GM23248 (cell line): ENCODE data around the gene SEPHS2.

Experiments
- EZH2 ChIP-seq: fragments of 200-600 bp; sonication (generic); IDR thresholded peaks from 2 replicates; pipeline ENCODE4 v1.6.1; 2018; ENCODE audit warnings: antibody characterized with exemption, mild to moderate bottlenecking; ENCODE audit not compliant: insufficient read depth, poor library complexity, severe bottlenecking
- EZH2phosphoT487 ChIP-seq: fragments of 200-600 bp; sonication (generic); IDR thresholded peaks from 2 replicates; pipeline ENCODE4 v1.6.1; 2018; ENCODE audit warnings: antibody characterized with exemption, moderate library complexity, mild to moderate bottlenecking, low read depth; ENCODE audit not compliant: insufficient read depth

DNA sequence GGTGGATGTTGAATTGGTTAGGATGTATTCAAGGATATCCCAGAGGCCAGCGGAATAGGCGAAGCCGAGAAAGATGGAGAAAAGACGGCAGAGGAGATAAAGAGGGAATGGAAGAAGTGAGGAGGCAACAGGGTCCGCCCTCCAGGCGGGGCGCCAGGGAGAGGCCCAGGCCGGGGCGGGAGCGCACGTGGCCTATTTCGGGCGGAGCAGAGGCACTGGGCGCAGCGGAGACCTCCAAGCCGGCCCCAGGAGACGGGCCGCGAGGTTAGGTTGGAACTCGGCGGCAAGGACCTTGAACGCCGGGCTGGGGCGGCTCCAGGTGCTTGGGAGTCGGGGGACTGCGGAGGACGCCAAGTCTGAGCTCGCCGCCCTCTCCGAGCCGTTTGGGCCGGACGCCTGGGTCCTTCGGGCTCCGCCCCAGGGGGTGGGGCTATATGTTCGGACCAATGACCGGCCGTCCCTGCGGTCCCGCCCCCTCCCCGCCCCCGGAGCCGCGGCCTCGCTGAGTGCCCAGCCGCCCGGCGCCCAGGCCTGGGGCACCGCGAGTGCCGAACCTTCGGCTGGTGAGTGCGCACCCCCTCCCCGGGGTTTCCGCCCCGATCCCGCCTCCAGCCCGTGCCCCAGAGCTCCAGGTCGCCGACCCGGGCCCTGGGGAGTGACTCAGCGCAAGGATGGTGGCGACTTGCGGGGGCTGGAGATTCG, 38.4 kb downstream of the SEPHS2 start, which contains the start of gene ZNF771:
- no peak for TF ChIP-seq EZH2
- TF ChIP-seq EZH2phosphoT487, result no peak
